OCI-M2 (cell line): ENCODE measurements around the gene DLG5.

Source experiments
- DNase-seq: peaks from one replicate; lab custom pipeline; 2025; ENCODE audit not compliant: unreplicated experiment; lab: John Stamatoyannopoulos, UW

The DLG5 gene

GRCh38 chr10:77872151-77872946, 54.2 kb downstream of the DLG5 start:
- no peak for DNase-seq

- no peak for DNase-seq
These were observed 56.7 kb downstream of the DLG5 start for GRCh38 chr10:77869626-77870420.

- DNase-seq, result no peak
These were observed 58.0 kb downstream of the DLG5 start for GRCh38 chr10:77868523-77868922.

GRCh38 chr10:77867124-77867719, 59.3 kb downstream of the DLG5 start:
- no peak for DNase-seq

- no peak for DNase-seq
These were observed 60.0 kb downstream of the DLG5 start for GRCh38 chr10:77866598-77866997.

- no peak for DNase-seq
These were observed 60.8 kb downstream of the DLG5 start for GRCh38 chr10:77865580-77866324.

GRCh38 chr10:77864151-77864851, 62.3 kb downstream of the DLG5 start:
- DNase-seq, result no peak

GRCh38 chr10:77863446-77863845, 63.1 kb downstream of the DLG5 start:
- DNase-seq, result no peak

GRCh38 chr10:77862595-77862994, 64.0 kb downstream of the DLG5 start:
- DNase-seq, result no peak

- no peak for DNase-seq
These were observed 65.2 kb downstream of the DLG5 start for GRCh38 chr10:77861366-77861765.

- DNase-seq, result no peak
These were observed 66.7 kb downstream of the DLG5 start for GRCh38 chr10:77859865-77860282.

- DNase-seq, result no peak
These were observed 67.2 kb downstream of the DLG5 start for GRCh38 chr10:77859200-77859864.

- DNase-seq, result no peak
These were observed 69.3 kb downstream of the DLG5 start for GRCh38 chr10:77857272-77857671.

- no peak for DNase-seq
These were observed 70.0 kb downstream of the DLG5 start for GRCh38 chr10:77856566-77856965.

GRCh38 chr10:77855404-77856155, 71.0 kb downstream of the DLG5 start:
- no peak for DNase-seq

GRCh38 chr10:77854115-77854514, 72.4 kb downstream of the DLG5 start:
- no peak for DNase-seq

GRCh38 chr10:77853256-77853655, 73.3 kb downstream of the DLG5 start:
- DNase-seq, result no peak

- DNase-seq, result no peak
These were observed 75.8 kb downstream of the DLG5 start for GRCh38 chr10:77850620-77851231.
